Putamen (tissue), 1 donor: Measurements from ENCODE around the gene RBFOX1.

ENCODE experiments used
- DNase-seq: peaks from one replicate; pipeline ENCODE4 v3.0.0-alpha.2; 2016; ENCODE audit warnings: low spot score

RBFOX1 gene

DNA sequence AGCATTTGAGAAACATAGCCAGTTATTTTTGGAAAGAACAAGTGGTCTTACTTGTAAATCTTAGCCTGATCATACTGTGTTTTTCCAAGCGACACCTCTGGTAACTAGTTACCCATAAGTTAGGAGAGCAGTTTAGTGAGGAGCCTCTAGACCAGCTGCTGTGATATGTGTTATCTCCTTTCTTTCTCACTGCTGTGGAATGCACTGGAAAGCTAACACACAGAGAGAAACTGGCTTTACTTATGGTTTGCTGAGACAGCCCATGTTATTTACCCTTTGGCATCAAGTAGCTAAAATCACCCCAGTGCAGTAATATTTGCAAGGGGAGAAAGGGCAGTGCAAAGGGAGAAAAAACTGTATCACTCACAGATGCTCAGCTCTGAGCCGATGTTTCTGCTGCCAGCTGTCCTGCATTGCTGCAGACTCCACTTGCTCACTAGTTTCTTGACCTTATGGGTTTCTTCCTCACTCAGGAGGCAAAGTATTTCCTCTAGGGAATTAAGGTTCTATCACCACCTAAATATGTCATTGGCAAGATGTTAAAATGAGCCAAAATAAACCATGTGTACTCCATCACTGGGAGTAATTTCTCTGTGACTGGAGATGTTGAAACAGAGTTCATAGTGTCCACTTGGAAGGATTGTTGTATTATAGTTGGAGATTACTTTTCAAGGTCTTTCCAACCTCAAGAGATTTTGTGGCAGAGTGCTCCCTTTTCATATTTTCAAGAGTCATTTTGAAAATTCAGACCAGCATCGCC is 2.3 kb downstream of the RBFOX1 start:
- DNase-seq = no peak

DNA sequence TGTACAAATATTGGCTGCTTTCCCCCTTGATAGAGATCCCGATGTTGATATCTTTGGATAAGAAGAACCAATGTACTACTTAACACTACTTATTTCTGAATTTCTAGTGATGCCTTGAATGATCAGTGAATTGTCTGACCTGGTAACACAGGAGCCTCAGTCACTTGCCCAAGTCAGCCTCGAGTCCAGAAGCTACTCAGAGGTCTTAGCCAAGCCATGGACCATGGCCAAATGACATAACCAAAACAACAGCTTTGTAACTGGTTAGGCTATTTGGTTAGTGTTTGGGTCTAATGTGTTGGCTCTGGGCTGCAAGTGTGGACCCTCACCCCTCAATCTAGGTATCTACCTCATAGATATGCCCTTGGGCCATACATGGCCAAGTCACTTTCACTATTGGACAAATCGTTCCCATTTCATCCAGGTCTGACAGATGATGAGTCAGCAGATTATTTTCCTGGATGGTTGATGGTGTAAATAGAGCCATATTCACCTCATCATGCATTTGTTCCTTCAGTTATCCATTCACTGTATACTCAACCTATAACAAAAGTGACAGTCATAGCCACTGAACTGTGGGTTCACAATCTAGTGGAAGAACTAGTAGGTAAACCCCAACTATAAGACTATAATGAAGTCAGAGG is 3.5 kb downstream of the RBFOX1 start:
- no peak for DNase-seq

DNA sequence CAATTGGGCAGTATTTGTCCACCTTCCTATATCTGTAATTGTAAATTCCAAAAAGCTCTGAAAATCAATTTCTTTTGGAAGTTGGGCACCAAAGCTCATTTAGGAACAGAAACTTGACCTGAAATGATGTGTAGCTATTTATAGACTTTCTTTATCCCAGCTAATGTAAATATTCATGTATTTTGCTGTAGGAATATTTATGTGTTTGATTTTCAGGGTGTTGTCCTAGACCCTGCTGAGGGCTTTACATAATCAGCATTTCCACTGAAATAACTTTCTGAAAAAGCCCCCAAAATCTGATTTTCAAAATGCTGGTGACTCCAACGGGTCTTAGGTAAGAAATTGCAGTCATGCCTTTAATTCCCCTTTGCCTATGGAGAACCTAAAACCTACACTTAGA is 4.1 kb downstream of the RBFOX1 start:
- DNase-seq = no peak

DNA sequence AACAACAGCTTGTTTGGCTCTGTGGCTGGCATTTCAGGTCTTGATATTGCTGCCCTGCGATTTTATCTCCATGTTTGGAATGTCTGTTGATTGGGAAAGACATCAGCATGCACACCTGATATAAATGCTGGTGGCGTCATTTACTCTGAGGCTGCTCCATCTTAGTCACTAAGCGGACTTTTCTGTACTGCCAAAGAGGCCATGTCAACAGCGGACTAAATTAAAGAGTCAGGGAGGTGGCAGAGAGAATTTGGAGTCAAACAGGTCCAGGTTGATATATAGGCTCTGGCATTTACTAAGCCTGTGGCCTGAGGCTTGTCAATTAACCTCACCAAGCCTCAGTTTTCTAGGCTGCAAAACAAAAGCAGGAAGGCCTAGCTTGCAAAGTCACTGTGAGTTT is 6.2 kb downstream of the RBFOX1 start:
- DNase-seq = no peak

DNA sequence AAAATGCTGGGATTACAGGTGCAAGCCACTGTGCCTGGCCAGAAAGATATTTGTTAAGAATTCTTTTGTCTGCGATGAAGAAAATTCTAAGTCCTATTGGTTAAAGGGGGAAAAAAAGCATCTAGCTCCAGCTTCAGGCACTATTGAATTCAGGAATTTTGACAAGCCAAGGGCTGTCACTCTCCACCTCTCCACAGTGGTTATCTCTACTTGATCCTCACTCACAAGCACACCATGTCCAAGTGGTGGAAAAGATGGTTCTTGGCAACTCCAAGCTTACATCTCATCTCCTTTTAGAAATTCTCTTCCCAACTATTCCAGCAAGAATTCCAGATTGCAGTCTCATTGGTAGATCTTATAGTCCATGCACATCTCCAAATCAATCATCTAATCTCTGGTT is 7.1 kb downstream of the RBFOX1 start:
- no peak for DNase-seq

DNA sequence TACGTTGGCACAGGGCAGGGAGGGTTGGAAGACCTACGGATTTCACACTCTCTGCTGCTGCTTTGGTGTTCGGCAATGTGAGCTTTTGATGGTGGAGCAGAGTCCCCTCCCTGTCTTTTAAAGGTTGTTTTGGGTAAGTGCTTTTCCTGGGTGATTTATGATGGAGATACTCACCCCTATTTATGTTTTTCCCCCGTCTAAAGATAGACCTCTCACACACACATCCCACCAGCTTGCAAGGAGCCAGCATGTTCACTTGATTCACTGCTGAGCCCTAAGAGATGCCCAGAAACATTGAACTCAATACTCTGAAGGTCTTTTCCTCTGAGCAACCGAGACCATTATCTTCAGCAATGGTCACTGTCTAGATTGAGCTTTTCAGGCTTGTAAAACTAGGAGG is 8.3 kb downstream of the RBFOX1 start:
- no peak for DNase-seq

DNA sequence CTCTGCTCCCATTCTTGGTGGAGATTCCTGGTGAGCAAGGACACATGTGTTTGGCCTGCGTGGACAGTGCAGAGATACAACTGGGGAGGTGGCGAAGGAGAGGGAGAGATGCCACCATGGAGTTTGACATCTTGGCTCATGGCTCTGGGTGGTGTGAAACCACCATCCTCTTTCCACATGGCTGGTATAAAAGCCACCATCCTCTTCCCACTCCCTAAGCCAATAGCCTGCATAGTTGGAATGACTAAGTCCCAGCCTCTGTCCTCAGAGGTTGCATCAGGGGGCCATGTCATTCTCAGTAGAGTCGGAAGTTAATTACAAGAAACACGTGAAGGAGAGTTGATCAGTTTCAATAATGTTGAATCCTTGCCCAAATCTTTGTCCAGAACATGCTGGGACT is 10.0 kb downstream of the RBFOX1 start:
- no peak for DNase-seq

DNA sequence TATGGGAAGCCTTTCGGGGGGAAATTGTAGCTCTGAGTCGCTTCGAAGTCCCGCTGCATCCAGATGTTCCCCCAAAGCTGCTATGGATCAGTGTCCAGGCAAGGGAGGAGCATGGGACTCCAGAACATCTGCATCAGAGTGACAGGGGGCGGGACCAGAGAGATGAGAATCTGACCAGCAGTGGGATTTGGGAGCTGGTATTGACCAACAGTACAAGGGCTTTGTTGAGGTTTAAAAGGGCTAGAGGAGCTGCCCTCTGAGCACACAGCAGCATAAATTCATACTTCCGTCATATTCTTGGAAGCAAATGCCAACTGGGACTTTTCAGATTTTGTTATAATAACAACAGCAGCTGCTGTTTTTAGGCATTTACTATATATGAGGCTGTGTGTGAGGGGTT is 10.6 kb downstream of the RBFOX1 start:
- DNase-seq = no peak

DNA sequence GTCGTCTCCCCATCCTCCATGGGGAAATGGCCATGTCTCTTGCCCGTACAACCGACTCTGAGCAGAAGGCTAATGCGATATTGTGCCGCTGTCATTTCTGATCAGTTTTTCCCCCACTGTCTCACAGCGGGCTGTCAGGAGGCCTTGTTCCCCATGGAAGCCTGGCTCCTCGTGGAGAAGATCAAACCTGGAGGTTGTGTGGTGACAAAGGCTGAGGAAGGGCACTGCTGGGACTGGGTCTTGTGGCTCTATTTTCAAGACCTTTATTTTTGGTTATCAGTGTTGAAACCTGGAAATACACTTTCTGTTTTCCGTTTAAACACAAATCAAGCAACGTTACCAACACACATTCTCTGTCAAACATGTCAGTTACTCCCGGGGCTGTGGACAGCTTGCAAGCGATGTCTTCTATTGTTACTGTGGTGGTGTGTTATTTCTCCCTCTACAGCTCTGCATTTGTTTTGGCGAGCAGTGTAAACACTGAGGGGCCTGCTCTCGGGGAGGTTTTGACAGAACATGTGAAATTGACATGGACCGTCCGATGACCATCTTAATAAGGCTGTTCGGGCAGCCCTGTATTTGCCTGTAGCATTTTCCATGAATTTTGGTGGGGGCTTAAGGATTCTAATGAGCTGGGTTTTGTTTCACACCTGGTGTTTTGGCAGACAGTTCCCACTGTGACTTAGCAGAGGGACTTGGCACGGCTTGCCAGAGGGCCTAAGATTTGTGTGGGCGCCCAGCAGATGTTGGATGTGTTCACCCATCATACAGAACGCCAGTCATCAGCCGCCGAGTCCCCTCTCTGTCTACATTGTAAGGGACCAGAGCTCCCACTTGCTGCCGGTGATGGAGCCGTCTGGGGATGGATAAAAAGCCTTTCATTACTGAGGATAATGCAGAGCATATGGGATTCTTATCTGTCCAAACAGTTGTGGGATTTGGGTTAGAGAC is 12.5 kb downstream of the RBFOX1 start:
- DNase-seq = no peak

DNA sequence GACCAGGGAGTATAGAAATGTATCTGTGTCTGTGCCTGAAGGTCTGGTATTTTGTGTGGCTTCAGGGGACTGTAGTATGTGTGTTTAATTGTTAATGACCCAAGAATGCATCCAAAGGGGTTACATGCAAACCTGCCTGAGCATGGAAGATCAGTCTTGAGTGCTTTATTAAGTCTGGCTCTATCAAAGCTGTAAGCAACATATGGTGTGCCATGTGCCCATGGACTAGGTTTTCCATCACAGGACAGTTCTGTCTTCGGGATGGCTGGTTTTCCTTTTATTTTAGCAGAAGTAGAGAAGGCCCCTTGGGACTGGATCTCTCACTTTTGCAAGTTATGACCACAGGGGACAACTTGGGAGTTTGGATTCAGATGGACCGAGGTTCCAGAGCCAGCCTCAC is 18.2 kb downstream of the RBFOX1 start:
- no peak for DNase-seq

DNA sequence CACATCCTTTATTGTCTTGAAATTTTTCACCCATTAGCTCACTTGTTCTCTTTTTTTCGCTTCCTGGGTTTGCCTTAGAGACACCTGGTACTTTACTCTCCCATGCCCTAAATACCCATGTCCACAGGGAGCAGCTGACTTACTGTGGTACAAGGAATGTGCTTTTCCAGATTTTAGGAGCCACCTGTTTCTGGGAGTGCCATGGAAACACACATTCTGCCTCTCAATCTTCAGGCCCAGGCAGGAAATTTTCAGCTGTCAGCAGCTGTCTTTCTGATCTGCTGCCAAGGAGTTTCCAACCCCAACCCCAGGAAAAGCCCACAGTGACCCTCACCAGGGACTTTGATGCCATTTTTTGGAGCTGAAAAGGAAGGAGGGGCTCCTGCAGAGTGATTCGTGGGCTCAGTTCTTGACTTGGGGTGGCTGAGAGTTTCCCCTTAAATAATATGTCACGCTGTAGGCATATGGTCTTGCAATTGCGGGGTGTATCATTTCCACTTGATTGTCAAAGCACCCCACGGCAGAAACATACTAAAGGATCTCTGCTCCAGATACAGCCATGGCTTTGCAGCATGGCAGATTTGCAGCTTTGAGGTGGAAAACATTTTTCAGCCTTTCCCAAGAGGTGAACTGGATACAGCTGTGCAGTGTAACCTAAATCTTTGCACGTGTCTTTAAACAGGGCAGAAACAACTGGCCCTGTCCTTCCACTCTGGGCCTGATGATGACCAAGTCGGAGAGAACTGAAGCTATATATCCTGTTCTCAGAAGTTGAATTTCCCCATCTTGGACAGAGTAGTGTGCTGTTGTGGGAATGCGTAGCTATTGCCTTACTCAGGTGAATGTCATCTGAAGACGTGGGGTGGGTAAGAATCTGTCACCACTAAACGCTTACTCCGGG is 19.2 kb downstream of the RBFOX1 start:
- no peak for DNase-seq

DNA sequence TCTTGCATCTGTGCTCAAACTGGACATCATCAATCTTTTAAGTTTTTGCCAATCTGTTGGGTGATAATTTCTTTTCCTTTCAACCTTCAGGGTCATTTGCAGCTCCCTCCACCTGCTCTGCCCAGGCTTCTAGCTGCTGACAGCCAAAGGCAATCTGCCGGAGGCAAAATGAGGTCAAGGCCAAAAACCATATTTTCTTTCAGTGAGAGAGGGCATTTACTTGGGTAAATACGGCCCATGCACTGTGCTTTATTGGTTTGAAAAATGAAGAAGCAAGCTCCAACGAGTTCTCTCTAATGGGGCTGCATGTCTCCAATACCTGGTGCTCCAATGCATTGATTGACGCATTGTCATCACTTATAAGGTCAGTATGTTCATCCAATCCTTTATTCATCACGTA is 23.1 kb downstream of the RBFOX1 start:
- no peak for DNase-seq

DNA sequence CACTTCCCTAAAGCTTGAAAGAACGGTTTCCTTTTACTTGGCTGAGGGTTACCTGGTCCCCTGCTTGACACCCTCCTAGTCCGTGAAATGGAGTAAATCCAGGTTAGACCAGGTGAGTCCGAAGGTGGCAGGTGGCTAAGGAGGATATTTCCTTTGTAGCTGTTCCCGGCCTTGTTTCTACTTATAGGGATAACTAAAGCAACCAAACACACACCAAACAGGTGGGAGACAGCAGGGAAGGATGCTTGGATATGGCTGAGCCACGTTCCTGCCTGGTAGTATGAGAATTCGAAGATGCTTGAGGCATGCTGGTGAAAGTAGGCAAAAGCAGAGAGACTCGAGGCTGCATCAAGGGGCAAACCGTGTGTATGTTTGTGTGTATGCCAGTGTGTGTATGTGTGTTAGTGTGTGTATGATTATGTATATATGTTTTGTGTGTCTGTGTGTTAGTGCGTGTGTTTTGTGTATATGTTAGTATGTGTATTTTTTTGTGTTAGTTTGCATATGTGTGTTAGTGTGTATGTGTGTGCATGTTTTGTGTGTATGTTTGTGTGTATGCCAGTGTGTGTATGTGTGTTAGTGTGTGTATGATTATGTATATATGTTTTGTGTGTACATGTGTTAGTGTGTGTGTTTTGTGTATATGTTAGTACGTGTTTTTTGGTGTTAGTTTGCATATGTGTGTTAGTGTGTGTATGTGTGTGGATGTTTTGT is 28.9 kb downstream of the RBFOX1 start:
- DNase-seq = no peak

DNA sequence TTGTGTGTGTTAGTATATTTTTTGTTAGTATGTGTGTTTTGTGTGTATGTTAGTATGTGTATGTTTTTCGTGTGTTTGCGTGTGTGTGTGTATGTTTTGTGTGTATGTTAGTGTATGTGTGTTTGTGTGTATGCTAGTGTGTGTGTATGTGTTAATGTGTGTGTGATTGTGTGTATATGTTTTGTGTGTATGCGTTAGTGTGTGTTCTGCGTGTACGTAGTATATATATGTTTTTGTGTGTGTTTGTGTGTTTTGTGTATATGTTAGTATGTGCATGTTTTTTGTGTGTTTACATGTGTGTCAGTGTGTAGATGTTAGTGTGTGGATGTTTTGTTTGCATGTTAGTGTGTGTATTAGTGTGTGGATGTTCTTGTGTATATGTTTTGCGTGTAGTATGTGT is 29.6 kb downstream of the RBFOX1 start:
- no peak for DNase-seq

DNA sequence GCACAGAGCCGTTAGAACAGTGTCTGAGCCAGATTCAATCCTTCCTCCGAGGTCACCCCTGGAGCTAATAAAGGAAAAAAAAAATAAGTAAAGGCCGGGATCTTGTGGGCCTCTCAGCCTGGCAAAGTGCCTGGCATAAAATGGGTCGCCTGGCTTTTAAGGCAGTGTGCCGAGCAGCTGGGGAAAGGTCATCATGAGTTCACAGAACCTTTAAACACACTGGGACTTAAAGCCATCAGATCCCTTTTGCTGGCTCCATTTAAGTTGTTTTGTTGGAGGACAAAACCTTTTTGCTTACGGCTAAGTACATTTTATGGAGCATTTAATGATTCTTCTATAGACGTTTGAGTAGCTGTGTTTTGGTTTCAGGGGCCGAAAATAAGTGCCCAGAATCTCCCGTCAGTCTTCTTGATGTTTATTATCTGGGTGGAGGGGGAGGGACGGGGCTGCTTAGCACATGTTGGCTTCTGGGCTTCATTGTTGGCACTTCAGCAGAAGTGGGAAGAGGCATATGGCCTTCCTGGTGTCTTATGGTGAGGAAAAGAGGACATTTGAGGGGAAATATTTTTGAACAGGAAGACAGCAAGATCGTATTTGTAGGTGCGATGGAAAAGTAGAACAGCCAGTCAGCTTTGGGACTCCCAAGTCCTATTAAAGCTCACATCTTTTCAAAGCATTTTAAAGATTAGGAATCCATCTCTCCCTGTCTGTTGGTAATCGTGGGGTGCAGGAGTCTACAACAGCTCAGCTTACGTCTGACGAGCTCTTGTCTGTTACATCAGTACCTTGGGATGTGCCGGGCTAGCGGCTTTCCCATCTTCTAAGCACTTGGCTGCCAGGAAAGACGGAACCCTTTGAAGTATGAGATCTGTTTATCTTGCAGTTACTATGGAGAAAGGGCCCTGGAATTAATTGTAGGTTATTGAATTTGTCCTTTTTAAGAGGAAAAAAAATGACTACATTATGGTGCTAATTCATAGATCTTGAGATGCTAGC is 31.1 kb downstream of the RBFOX1 start:
- no peak for DNase-seq

DNA sequence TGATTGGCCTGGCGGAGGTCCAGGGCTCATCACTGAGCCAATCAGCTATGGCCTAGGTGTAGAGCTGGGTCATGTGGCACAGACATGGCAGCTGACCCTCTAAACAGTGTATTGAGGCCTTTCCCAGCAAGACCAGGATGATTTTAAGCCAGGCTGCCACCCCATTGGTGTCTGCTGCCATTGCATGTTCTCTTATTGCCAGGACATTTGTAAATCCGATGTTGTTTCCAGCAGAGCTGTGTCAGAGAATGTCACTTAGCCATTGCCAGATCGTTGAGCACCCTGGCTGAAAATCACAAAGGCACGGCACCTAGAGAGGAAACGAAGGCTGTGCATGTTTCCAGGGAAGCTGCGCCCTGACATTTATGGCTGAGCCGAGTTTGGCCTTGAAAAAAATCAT is 33.4 kb downstream of the RBFOX1 start:
- no peak for DNase-seq

DNA sequence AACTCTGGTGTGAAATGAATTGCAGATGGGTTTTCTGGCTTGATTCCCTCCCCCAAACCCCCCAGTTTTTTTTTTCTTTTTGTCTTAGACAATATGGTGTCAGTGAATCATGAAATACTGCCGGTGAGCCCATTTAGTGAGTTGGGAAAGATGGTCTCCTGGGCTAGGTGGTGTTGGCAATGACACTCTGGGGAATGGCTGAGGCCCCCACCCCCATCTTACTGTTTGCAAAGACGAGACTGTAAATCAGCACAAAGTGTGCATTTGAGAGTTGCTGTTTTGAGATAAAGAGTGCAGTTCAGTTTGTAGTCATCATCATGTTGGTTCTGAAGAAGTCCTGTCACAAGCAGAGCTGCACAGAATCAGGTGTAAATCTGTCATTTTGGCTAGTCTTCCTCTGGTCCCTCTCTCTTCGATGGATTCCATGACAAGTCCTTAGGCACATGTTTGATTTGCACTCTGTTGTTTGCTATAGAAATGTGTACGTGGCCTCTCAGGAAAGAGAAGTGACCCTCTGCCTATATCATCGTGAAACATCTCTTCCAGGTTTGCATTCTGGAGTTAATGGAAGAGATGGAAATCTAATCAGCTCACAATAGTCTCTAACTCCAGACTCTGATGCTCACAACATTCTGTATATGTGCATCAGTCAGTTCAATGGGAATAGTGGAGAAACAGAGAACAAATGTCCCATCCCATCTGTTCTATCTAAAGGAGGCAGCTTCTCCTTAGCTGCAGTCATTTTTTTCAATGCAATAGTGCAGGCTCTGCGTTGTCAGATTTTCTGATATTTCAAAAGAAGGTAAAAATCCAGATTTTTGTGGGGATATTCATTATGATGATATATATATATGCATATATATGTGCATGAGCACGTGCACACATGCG is 34.6 kb downstream of the RBFOX1 start:
- DNase-seq = no peak

DNA sequence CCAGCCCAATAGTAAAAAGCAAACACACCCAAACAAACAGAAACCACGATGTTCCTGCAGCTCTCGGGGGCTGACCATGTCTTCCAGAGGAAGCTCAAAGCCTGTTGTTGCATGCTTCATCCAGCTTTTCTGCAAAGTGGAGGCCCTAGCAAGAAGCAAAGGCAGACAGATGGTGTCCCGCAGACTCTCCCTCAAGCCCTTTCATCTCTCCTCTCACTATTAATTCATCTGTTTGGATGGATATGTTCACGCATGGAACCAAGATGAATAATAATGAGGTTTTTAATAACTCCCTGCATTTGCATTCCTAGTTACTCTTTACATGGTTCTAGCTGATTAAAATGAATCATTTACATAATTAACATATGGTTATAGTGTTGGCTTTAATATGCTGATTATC is 36.6 kb downstream of the RBFOX1 start:
- DNase-seq = no peak

DNA sequence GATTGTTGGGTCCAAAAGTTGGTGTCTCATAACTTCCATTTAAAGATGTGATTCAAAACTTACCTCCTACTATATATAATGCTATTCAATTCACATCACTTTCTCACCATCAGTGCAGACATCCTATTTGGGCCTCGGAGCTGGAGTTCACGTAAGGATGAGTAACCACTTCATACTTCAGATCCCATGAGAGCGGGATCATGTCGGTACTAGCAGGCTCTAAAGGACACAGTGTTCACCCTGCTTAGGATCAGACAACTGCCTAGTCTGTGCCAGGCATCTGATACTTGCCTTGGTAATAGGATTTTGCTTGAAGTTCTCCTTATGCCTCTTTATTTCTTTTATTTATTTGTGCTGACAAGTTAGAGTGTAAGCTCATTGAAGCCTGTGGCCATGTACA is 39.5 kb downstream of the RBFOX1 start:
- no peak for DNase-seq
